ENCODE measurements around the gene WNT9A.

WNT9A gene

GRCh38 chr1:227897704-227898438 lies 49.9 kb downstream of the WNT9A start:
- no peak for DNase-seq (ENCODE audit: low spot score)

GRCh38 chr1:227896710-227897655 lies 50.7 kb downstream of the WNT9A start:
- no peak for DNase-seq (ENCODE audit: low spot score)

GRCh38 chr1:227895828-227896685 lies 51.7 kb downstream of the WNT9A start:
- DNase-seq (ENCODE audit: low spot score), result no peak

- no peak for DNase-seq (ENCODE audit: low spot score)
Measured at GRCh38 chr1:227894831-227895451, 52.8 kb downstream of the WNT9A start.

GRCh38 chr1:227893949-227894721 lies 53.6 kb downstream of the WNT9A start:
- no peak for DNase-seq (ENCODE audit: low spot score)

- DNase-seq (ENCODE audit: low spot score), result no peak
Measured at GRCh38 chr1:227893300-227893948, 54.3 kb downstream of the WNT9A start.

GRCh38 chr1:227892489-227893299 lies 55.0 kb downstream of the WNT9A start:
- DNase-seq (ENCODE audit: low spot score), result no peak

GRCh38 chr1:227891955-227892488 lies 55.7 kb downstream of the WNT9A start:
- DNase-seq (ENCODE audit: low spot score), result no peak

GRCh38 chr1:227891223-227891954 lies 56.3 kb downstream of the WNT9A start:
- no peak for DNase-seq (ENCODE audit: low spot score)

GRCh38 chr1:227890451-227891222 lies 57.1 kb downstream of the WNT9A start:
- no peak for DNase-seq (ENCODE audit: low spot score)

GRCh38 chr1:227889863-227890405 lies 57.8 kb downstream of the WNT9A start:
- no peak for DNase-seq (ENCODE audit: low spot score)

- DNase-seq (ENCODE audit: low spot score), result no peak
Measured at GRCh38 chr1:227889047-227889862, 58.5 kb downstream of the WNT9A start.

- no peak for DNase-seq (ENCODE audit: low spot score)
Measured at GRCh38 chr1:227888404-227889046, 59.2 kb downstream of the WNT9A start.

- no peak for DNase-seq (ENCODE audit: low spot score)
Measured at GRCh38 chr1:227887697-227888403, 59.9 kb downstream of the WNT9A start.

GRCh38 chr1:227886993-227887696 lies 60.6 kb downstream of the WNT9A start:
- DNase-seq (ENCODE audit: low spot score), result peak; percentile 31

All from hepatic stellate cell (primary cell).